Measurements from ENCODE around the gene MAMDC2. TPM values are rescaled to one million over a fixed set of nuclear protein-coding genes. Genes with fewer than 3 reads are reported as not detected.
A peak's percentile ranks its signal among the peaks of the same experiment; 100 is the strongest.

MAMDC2 gene
- 1 to 10 TPM; 4.9 to 9.9 (median 8.7) TPM for total RNA-seq

GRCh38 chr9:70043689-70044489 lies at the start of gene MAMDC2:
Gene MAMDC2 (plus strand): TSS chr9:70043848. CDS start chr9:70044198, 350 bp downstream.
- DNase-seq (peak; percentile 40 to 47), ATAC-seq (peak; percentile 53 to 68)
- peak; percentile 15 to 47 for TF ChIP-seq POLR2A (IDR thresholded peaks at IDR 0.05)
- TF ChIP-seq CTCF (IDR thresholded peaks at IDR 0.05 in 4 of 5, conservative IDR thresholded peaks at IDR 0.05 in 1 of 5), result no peak
- Histone ChIP-seq H3K27me3 (no peaks in the 10 kb centered on the region), H3K36me3 (no peaks in the 10 kb centered on the region), H3K9me3 (no peaks in the 10 kb centered on the region), H3K4me3 (peak within 1 kb of the TSS; percentile 56 to 80 (median 64)), H3K4me1 (peaks cover 7 to 24% of the 10 kb centered on the region in 2 donors), H3K27ac (peak within 1 kb of the TSS; percentile 66 to 75 (median 70))
- in situ Hi-C loops (cut with MboI; ENCODE audit: low sequenced_read_pairs in 4 of 4), result no loop called here
- intact Hi-C loops (cut with DNase I; ENCODE audit: low total_unique reads), result loop anchor here (10.0 kb wide), 1 partner anchor 69 kb away; no protein-coding TSS in a partner anchor

GRCh38 chr9:69995846-69996245 lies 47.8 kb upstream of the MAMDC2 start:
- DNase-seq (no peak), ATAC-seq (no peak)
- in situ Hi-C loops (cut with MboI; ENCODE audit: low sequenced_read_pairs in 4 of 4), result loop anchor here in 1 of 4 donors (25.0 kb wide), 1 partner anchor 616 kb away; no protein-coding TSS in a partner anchor
- no peak for TF ChIP-seq POLR2A (IDR thresholded peaks at IDR 0.05)
- TF ChIP-seq CTCF (IDR thresholded peaks at IDR 0.05 in 4 of 5, conservative IDR thresholded peaks at IDR 0.05 in 1 of 5), result no peak
- Histone ChIP-seq H3K27ac (peak overlapping the region; percentile 15 to 56 (median 48)), H3K27me3 (no peaks in the 10 kb centered on the region), H3K4me3 (no peak overlapping the region), H3K9me3 (no peaks in the 10 kb centered on the region), H3K4me1 (peaks cover 3 to 4% of the 10 kb centered on the region in 2 donors), H3K36me3 (no peaks in the 10 kb centered on the region)
- intact Hi-C loops (cut with DNase I; ENCODE audit: low total_unique reads), result no loop called here

- no peaks in the 10 kb centered on the region for H3K9me3 ChIP-seq
- in situ Hi-C loops (cut with MboI; ENCODE audit: low sequenced_read_pairs in 4 of 4), result loop anchor here in 1 of 4 donors (25.0 kb wide), 1 partner anchor 615 kb away; no protein-coding TSS in a partner anchor
- TF ChIP-seq CTCF (IDR thresholded peaks at IDR 0.05 in 4 of 5, conservative IDR thresholded peaks at IDR 0.05 in 1 of 5), result no peak
- no peak for TF ChIP-seq POLR2A (IDR thresholded peaks at IDR 0.05)
- ATAC-seq (peak; percentile 72 to 91), DNase-seq (peak; percentile 41 to 44)
- peaks cover 3 to 4% of the 10 kb centered on the region in 2 donors for H3K4me1 ChIP-seq
- no peaks in the 10 kb centered on the region for H3K27me3 ChIP-seq
- intact Hi-C loops (cut with DNase I; ENCODE audit: low total_unique reads), result no loop called here
- H3K36me3 ChIP-seq, result no peaks in the 10 kb centered on the region
- H3K27ac ChIP-seq, result peak overlapping the region; percentile 56 to 72 (median 65)
- H3K4me3 ChIP-seq, result no peak overlapping the region
Observed at GRCh38 chr9:69996967-69997366, 46.7 kb upstream of the MAMDC2 start.

- Histone ChIP-seq H3K27ac (peak overlapping the region; percentile 56 to 72 (median 65)), H3K36me3 (no peaks in the 10 kb centered on the region)
Observed at GRCh38 chr9:69997524-69997923, 46.1 kb upstream of the MAMDC2 start.

More at GRCh38 chr9:69997524-69997923, 46.1 kb upstream of the MAMDC2 start:
- intact Hi-C loops (cut with DNase I; ENCODE audit: low total_unique reads), result no loop called here
- Histone ChIP-seq H3K27me3 (no peaks in the 10 kb centered on the region), H3K4me1 (peaks cover 3 to 4% of the 10 kb centered on the region in 2 donors), H3K9me3 (no peaks in the 10 kb centered on the region), H3K4me3 (no peak overlapping the region)
- DNase-seq (no peak), ATAC-seq (no peak)
- in situ Hi-C loops (cut with MboI; ENCODE audit: low sequenced_read_pairs in 4 of 4), result loop anchor here in 1 of 4 donors (25.0 kb wide), 1 partner anchor 615 kb away; no protein-coding TSS in a partner anchor
- TF ChIP-seq CTCF (IDR thresholded peaks at IDR 0.05 in 4 of 5, conservative IDR thresholded peaks at IDR 0.05 in 1 of 5), result no peak
- no peak for TF ChIP-seq POLR2A (IDR thresholded peaks at IDR 0.05)

Data from gastrocnemius medialis (tissue), 4 donors.